H1 (cell line): ENCODE data around the gene SRSF9. TPM values are rescaled to one million over a fixed set of nuclear protein-coding genes. Genes with fewer than 3 reads are reported as not detected.

Experiments
- CTCF ChIA-PET: fragments of 300-600 bp; sonication (Branson Sonifier 250); formaldehyde crosslinking; loops from one replicate; lab custom pipeline; 2021; ENCODE audit not compliant: partially characterized antibody; lab: Charles Lee
- POLR2A ChIA-PET: fragments of 300-600 bp; sonication (Branson Sonifier 250); formaldehyde crosslinking; loops from one replicate; lab custom pipeline; 2021; ENCODE audit warnings: inconsistent platforms; ENCODE audit not compliant: partially characterized antibody; lab: Charles Lee
- DNase-seq, 2 experiments: peaks; one replicate each; pipeline versions ENCODE4 v3.0.0 to v3.0.0-alpha.2; 2010 to 2022; ENCODE audit warnings: low spot score in 2 of 2, low read depth in 1 of 2, mixed read lengths in 1 of 2
- FAIRE-seq: peaks from 2 replicates; lab custom pipeline; 2011; peaks lifted over from hg19 to GRCh38; lab: Jason Lieb, UNC
- H2AFZ ChIP-seq: 2 replicates; pipeline ENCODE4 v1.8.1; 2012; ENCODE audit warnings: low read length, inconsistent platforms
- H2AK5ac ChIP-seq: 2 replicates; pipeline ENCODE4 v1.6.1; 2013; ENCODE audit warnings: low read depth, low read length
- H2BK120ac ChIP-seq: replicated peaks from 2 replicates; pipeline ENCODE3; 2013; ENCODE audit warnings: low read depth, low read length, inconsistent platforms
- H2BK12ac ChIP-seq: 2 replicates; pipeline ENCODE4 v1.6.1; 2013; ENCODE audit warnings: low read depth, low read length
- H2BK15ac ChIP-seq: 2 replicates; pipeline ENCODE4 v1.6.1; 2013; ENCODE audit warnings: low read length
- H2BK20ac ChIP-seq: 2 replicates; pipeline ENCODE4 v1.6.1; 2013; ENCODE audit warnings: low read length
- H2BK5ac ChIP-seq: 2 replicates; pipeline ENCODE4 v1.6.1; 2013; ENCODE audit warnings: low read depth, low read length
- H3K14ac ChIP-seq: 2 replicates; pipeline ENCODE4 v1.6.1; 2013; ENCODE audit warnings: inconsistent platforms; ENCODE audit not compliant: insufficient read length
- H3K18ac ChIP-seq: 2 replicates; pipeline ENCODE4 v1.6.1; 2013; ENCODE audit warnings: low read length; ENCODE audit errors: extremely low read depth
- H3K23ac ChIP-seq: 2 replicates; pipeline ENCODE4 v1.6.1; 2013; ENCODE audit warnings: inconsistent platforms; ENCODE audit not compliant: insufficient read length
- H3K23me2 ChIP-seq: 2 replicates; pipeline ENCODE4 v1.6.1; 2013; ENCODE audit warnings: low read depth, low read length
- H3K27ac ChIP-seq: 2 replicates; pipeline ENCODE4 v1.6.1; 2011; ENCODE audit warnings: low read depth, low read length, inconsistent platforms
- H3K27me3 ChIP-seq, 4 experiments: replicated peaks in 1 of 4; 1 replicate in 1 of 4; 2 replicates in 3 of 4; pipeline versions ENCODE4 v1.6.1 to v1.8.1; 2011 to 2013; ENCODE audit warnings: low read length in 3 of 4, mild to moderate bottlenecking in 3 of 4, inconsistent platforms in 2 of 4, mixed read lengths in 2 of 4, moderate library complexity in 1 of 4; ENCODE audit not compliant: control insufficient read depth in 3 of 4, insufficient read depth in 3 of 4; ENCODE audit errors: extremely low read depth in 1 of 4
- H3K36me3 ChIP-seq, 4 experiments: 2 replicates each; pipeline versions ENCODE4 v1.6.1 to v1.8.1; 2011 to 2013; ENCODE audit warnings: mild to moderate bottlenecking in 4 of 4, low read length in 3 of 4, moderate library complexity in 2 of 4, control low read depth in 1 of 4, inconsistent platforms in 1 of 4; ENCODE audit not compliant: insufficient read depth in 4 of 4, control insufficient read depth in 2 of 4
- H3K4ac ChIP-seq: replicated peaks from 2 replicates; pipeline ENCODE3; 2013; ENCODE audit warnings: low read length, low read depth, mixed read lengths, inconsistent platforms; ENCODE audit not compliant: insufficient read length
- H3K4me1 ChIP-seq, 4 experiments: replicated peaks in 1 of 4; 1 replicate in 1 of 4; 2 replicates in 3 of 4; pipeline versions ENCODE4 v1.6.1 to v1.8.1; 2011 to 2013; ENCODE audit warnings: low read length in 3 of 4, inconsistent platforms in 2 of 4, mixed read lengths in 1 of 4; ENCODE audit not compliant: insufficient read depth in 4 of 4, control insufficient read depth in 3 of 4
- H3K4me2 ChIP-seq, 2 experiments: 2 replicates each; pipeline versions ENCODE4 v1.6.1 to v1.8.1; 2011 to 2013; ENCODE audit warnings: low read depth in 2 of 2, low read length in 2 of 2, control low read depth in 1 of 2, inconsistent platforms in 1 of 2, mild to moderate bottlenecking in 1 of 2; ENCODE audit not compliant: insufficient read depth in 1 of 2
- H3K4me3 ChIP-seq, 4 experiments: fragments of 200-600, 300-600 bp in 1 of 4; sonication (generic), shearing (Covaris generic), sonication (Bioruptor Twin) in 1 of 4; 2 replicates each; pipeline versions ENCODE4 v1.5.1 to v1.8.1; 2011 to 2016; ENCODE audit warnings: low read length in 4 of 4, low read depth in 3 of 4, control low read depth in 2 of 4, inconsistent platforms in 2 of 4, mild to moderate bottlenecking in 2 of 4, mixed read lengths in 1 of 4, moderate library complexity in 1 of 4; ENCODE audit not compliant: insufficient read depth in 2 of 4; ENCODE audit errors: extremely low read depth in 1 of 4
- H3K56ac ChIP-seq: replicated peaks from 2 replicates; pipeline ENCODE3; 2013; ENCODE audit warnings: low read depth, mild to moderate bottlenecking, mixed read lengths, low read length, inconsistent platforms; ENCODE audit not compliant: insufficient read length
- H3K79me1 ChIP-seq: 2 replicates; pipeline ENCODE4 v1.6.1; 2013; ENCODE audit warnings: low read depth, low read length, control low read depth
- H3K79me2 ChIP-seq, 2 experiments: 2 replicates each; pipeline versions ENCODE4 v1.6.1 to v1.8.1; 2012 to 2013; ENCODE audit warnings: low read length in 2 of 2, mild to moderate bottlenecking in 2 of 2, inconsistent platforms in 1 of 2; ENCODE audit not compliant: insufficient read depth in 2 of 2, control insufficient read depth in 1 of 2
- H3K9ac ChIP-seq, 4 experiments: replicated peaks in 1 of 4; 1 replicate in 1 of 4; 2 replicates in 3 of 4; pipeline versions ENCODE4 v1.6.1 to v1.8.1; 2011 to 2013; ENCODE audit warnings: low read depth in 3 of 4, low read length in 3 of 4, control low read depth in 2 of 4, mild to moderate bottlenecking in 2 of 4, moderate library complexity in 2 of 4, inconsistent platforms in 1 of 4; ENCODE audit errors: extremely low read depth in 1 of 4
- H3K9me3 ChIP-seq, 2 experiments: 2 replicates each; pipeline versions ENCODE4 v1.6.1 to v1.8.1; 2012 to 2013; ENCODE audit warnings: mild to moderate bottlenecking in 2 of 2, moderate library complexity in 2 of 2, control low read depth in 1 of 2, inconsistent platforms in 1 of 2, low read depth in 1 of 2, low read length in 1 of 2, mixed read lengths in 1 of 2; ENCODE audit not compliant: insufficient read depth in 2 of 2
- H4K20me1 ChIP-seq, 2 experiments: replicated peaks in 1 of 2; 2 replicates each; pipeline versions ENCODE3 to v1.8.1; 2011 to 2013; ENCODE audit warnings: inconsistent platforms in 2 of 2, low read length in 2 of 2, mild to moderate bottlenecking in 1 of 2; ENCODE audit not compliant: insufficient read depth in 2 of 2, control insufficient read depth in 1 of 2
- H4K5ac ChIP-seq: 2 replicates; pipeline ENCODE4 v1.6.1; 2013; ENCODE audit warnings: low read length, low read depth, mixed read lengths, inconsistent platforms; ENCODE audit not compliant: insufficient read length
- H4K8ac ChIP-seq: 2 replicates; pipeline ENCODE4 v1.8.0; 2013; ENCODE audit warnings: mild to moderate bottlenecking, moderate library complexity, low read length, inconsistent platforms; ENCODE audit not compliant: insufficient read depth; ENCODE audit errors: extremely low read depth
- H4K91ac ChIP-seq: replicated peaks from 2 replicates; pipeline ENCODE3; 2013; ENCODE audit warnings: low read length, mixed read lengths, inconsistent platforms; ENCODE audit not compliant: insufficient read length
- ATF3 ChIP-seq: IDR thresholded peaks from 2 replicates; pipeline ENCODE4 v1.6.1; 2011; ENCODE audit warnings: low read depth, mild to moderate bottlenecking, low read length; ENCODE audit not compliant: insufficient read depth
- CBX5 ChIP-seq: fragments of 300-800, 300-1000 bp; sonication (generic); IDR thresholded peaks from 2 replicates; pipeline ENCODE4 v1.7.1; 2016; ENCODE audit warnings: antibody characterized with exemption, low read length, low read depth
- CEBPB ChIP-seq: IDR thresholded peaks from 2 replicates; pipeline ENCODE4 v1.6.1; 2012; ENCODE audit warnings: low read depth, low read length
- EGR1 ChIP-seq: IDR thresholded peaks from 2 replicates; pipeline ENCODE4 v1.6.1; 2011; ENCODE audit warnings: low read depth, low read length, borderline replicate concordance
- FOSL1 ChIP-seq: IDR thresholded peaks from 2 replicates; pipeline ENCODE4 v1.6.1; 2011; ENCODE audit warnings: mild to moderate bottlenecking, low read depth, low read length, moderate library complexity; ENCODE audit not compliant: insufficient read depth
- POLR2A ChIP-seq, 2 experiments: IDR thresholded peaks; 1 replicate in 1 of 2; 2 replicates in 1 of 2; pipeline ENCODE4 v1.6.1; 2011; ENCODE audit warnings: low read depth in 2 of 2, low read length in 2 of 2, mild to moderate bottlenecking in 2 of 2; ENCODE audit errors: control extremely low read depth in 1 of 2
- SRF ChIP-seq: IDR thresholded peaks from 2 replicates; pipeline ENCODE4 v1.6.1; 2011; ENCODE audit warnings: mild to moderate bottlenecking, low read depth, low read length, moderate library complexity
- WGBS, 2 experiments: shearing (Covaris generic) in 1 of 2; methylation state at CpG; one replicate each; pipeline versions ENCODE4 v1.1.6 to v1.1.7; 2013 to 2015; ENCODE audit warnings: low lambda C conversion rate in 2 of 2, mixed read lengths in 2 of 2, inconsistent platforms in 1 of 2, low coverage in 1 of 2, missing lambda C conversion rate in 1 of 2; ENCODE audit not compliant: insufficient replicate concordance in 2 of 2, insufficient coverage in 1 of 2, insufficient read length in 1 of 2; ENCODE audit errors: extremely low coverage in 1 of 2, missing lambda C conversion rate in 1 of 2; 5-methylcytosine and 5-hydroxymethylcytosine counted together
- polyA plus RNA-seq, 7 experiments: library from polyadenylated mRNA; depleted of rRNA in 3 of 7; stranded (reverse) in 5 of 7; unstranded in 2 of 7; fragments of >200 nt in 5 of 7; fragments of 200-250 nt in 2 of 7; gene quantifications; 1 replicate in 5 of 7; 2 replicates in 1 of 7; 4 replicates in 1 of 7; pipeline versions ENCODE4 v1.2.1 to v1.2.3, GENCODE V29; 2011 to 2013; ENCODE audit warnings: missing spikeins in 2 of 7, mixed read lengths in 2 of 7
- total RNA-seq: library from RNA; stranded (reverse); fragmentation: NEBNext Ultra II Directional; extraction: Animal tissue kit (Norgen Biotek cat#: 25700); gene quantifications from 2 replicates; pipeline ENCODE4 v1.2.1, GENCODE V29; 2021

The SRSF9 gene
- total and polyA plus RNA-seq, 2 of the 8 experiments (the other 6 are each of a cell fraction or from before 2014, with no cell fraction given), result 172 to 304 TPM

- no peaks in the 10 kb centered on the region for H3K27me3 ChIP-seq
- CTCF ChIA-PET, result interaction anchor here (0.8 to 9.3 kb wide), 19 partner anchors 8 to 231 kb away, joined by 3 to 152 read pairs (median 8); partner anchors contain the start of genes COX6A1, DYNLL1 and PLA2G1B
- H3K9me3 ChIP-seq, result no peaks in the 10 kb centered on the region
- POLR2A ChIA-PET, result interaction anchor here (0.6 to 18.7 kb wide), 19 partner anchors 9 to 266 kb away, joined by 3 to 365 read pairs (median 4); partner anchors contain the start of genes COX6A1, DYNLL1, GATC and PLA2G1B
- peaks cover 0 to 49% of the 10 kb centered on the region in 2 experiments; a peak in 3 of 4 replicates for H3K79me2 ChIP-seq
- no peak for FAIRE-seq
- H3K56ac ChIP-seq, result no peak overlapping the region
- H4K20me1 ChIP-seq, result peaks cover 12 to 18% of the 10 kb centered on the region in 2 experiments
- no peak overlapping the region for H2BK20ac ChIP-seq
- H4K5ac ChIP-seq, result no peak overlapping the region
- H3K14ac ChIP-seq, result no peak overlapping the region
- peaks cover 28 to 40% (median 32%) of the 10 kb centered on the region in 4 experiments for H3K36me3 ChIP-seq
- H3K23ac ChIP-seq, result no peak overlapping the region
- no peak for DNase-seq
- H3K4me2 ChIP-seq, result peak overlapping the region in 1 of 2 experiments; percentile 78; a peak in 2 of 4 replicates
- no peak overlapping the region for H2BK15ac ChIP-seq
- peaks cover 0 to 5% (median 0%) of the 10 kb centered on the region in 4 experiments; a peak in 2 of 7 replicates for H3K4me1 ChIP-seq
- H3K4ac ChIP-seq, result no peak overlapping the region
- no peak overlapping the region for H2AK5ac ChIP-seq
- H2BK120ac ChIP-seq, result no peak overlapping the region
- H3K9ac ChIP-seq, result no peak overlapping the region
- no peak overlapping the region for H2BK5ac ChIP-seq
- H4K8ac ChIP-seq, result no peak overlapping the region
- H3K79me1 ChIP-seq, result peaks cover 3% of the 10 kb centered on the region
- no peak overlapping the region for H2BK12ac ChIP-seq
- H2AFZ ChIP-seq, result no peak overlapping the region
- H3K23me2 ChIP-seq, result peaks cover 5% of the 10 kb centered on the region
- H3K4me3 ChIP-seq, result no peak overlapping the region
- H3K18ac ChIP-seq, result no peak overlapping the region
- no peak for TF ChIP-seq CBX5
- TF ChIP-seq EGR1, result no peak
- no peak for TF ChIP-seq POLR2A (IDR thresholded peaks at IDR 0.05; ENCODE audit: control extremely low read depth in 1 of 2, low read depth in 2 of 2, low read length in 2 of 2)
- no peak for TF ChIP-seq SRF
- no peak for TF ChIP-seq ATF3
- no peak for TF ChIP-seq FOSL1
- TF ChIP-seq CEBPB, result no peak
- no peak overlapping the region for H4K91ac ChIP-seq
- no peak overlapping the region for H3K27ac ChIP-seq
- WGBS, 2 experiments, result 96% methylated on average over 6 of the region's 6 CpGs; no CpG with 5 or more reads in 1 of the 2 experiments
Measured at GRCh38 chr12:120467439-120467838, 2.1 kb downstream of the SRSF9 start.
